NK-92 treated with Interleukin-12 subunit alpha and Interleukin-12 subunit beta, amount 100 ng/mL, for 24 hours (cell line): ENCODE data around the gene GPANK1.

Source experiments
- DNase-seq: peaks from one replicate; lab custom pipeline; 2025; lab: John Stamatoyannopoulos, UW

GPANK1 gene

DNA sequence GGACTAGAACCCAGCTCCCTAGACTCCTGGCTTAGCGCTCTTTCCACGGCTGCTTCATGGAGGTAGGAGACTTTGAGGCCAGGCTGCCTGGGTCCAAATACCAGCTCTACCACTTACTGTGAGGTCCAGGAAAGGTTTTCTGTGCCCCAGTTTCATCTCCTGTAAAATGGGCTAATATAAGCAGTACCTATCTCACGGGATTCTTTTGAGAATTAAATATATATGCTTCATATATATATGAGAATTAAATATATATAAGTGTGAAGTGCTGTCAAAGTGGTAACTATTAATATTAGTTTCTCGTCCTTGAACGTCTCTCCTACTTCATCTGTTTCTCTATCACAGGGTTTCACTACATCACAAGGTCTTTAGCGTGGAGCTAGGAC, 26.3 kb upstream of the GPANK1 start:
- DNase-seq, result no peak

DNA sequence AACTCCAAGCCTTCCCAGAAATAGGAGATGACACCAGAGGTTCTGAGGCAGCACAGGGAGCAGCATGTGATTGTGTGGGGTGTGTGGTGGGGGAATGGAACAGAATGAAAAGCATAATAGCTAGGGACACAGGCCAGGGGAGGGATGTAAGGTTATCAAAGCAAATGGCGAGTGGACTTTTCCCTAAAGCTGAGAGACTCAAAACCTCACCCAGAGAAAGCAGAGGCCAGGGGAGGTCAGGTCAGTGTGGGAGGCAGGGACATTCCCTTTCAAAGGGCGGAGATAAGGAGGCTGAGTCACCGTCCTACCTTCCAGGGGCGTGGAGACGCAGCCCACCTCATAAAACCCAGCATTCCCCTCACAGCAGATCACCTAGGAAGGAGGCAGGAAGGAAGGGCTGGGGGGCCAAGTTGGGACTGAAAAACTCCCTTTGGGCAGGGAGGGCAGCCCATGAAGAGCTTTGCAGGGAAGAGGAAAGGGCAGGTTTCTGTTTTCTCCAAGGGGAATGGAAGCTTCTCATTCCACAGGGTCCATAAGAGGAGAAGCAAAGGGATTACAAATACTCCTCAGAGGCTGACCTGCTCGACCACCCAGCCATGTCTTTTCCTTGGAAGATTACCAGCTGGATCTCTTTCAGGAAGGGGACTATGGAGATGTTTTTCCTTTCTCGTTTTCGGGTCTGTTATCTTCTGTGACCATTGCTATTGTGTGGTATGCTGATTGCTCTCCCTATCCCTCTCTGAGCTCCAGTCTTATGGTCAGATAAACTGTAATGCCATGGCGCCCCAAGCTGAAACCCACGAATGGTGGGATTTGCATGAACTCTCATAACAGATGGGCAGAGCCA, 25.7 kb upstream of the GPANK1 start:
- no peak for DNase-seq

DNA sequence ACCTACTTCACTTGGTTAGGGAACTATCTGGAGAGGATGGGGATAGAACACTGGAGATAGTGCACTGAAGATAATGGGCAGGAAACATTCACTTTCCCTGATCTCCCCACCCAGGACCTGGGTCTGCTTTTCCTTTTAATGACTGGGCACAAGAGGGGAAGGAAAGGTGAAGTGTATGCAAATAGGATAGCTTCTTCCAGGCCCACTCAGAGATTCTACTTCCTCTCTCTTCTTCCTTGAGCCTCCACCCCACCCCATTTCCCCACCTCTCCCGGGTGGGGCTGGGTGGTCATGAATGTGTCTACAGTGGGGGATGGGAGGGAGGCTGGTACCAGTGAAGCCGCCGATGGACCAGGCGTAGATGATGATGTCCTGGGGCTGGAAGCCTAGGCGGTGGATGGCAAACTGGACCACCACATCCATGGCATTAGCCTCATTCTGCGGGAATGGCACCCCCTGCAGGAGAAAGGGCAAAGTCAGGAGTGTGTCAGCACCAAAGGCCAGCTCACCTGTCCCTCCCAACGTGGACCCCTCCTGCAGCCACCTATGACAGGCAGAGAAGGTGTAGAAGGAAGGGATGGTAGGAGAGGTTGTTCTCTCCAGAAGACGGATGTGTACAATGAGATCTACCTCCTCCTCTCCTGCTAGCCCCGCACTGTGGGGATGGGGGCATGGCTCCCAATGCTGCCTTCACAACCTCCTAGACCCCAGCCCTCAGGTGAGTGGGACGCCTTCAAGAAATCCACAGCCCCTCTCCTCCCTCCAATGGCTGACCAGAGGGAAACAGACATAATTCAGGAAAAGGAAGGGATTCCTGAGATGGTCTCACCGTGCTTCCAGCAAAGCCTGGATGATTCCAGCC, 24.7 kb upstream of the GPANK1 start:
- DNase-seq, result no peak

DNA sequence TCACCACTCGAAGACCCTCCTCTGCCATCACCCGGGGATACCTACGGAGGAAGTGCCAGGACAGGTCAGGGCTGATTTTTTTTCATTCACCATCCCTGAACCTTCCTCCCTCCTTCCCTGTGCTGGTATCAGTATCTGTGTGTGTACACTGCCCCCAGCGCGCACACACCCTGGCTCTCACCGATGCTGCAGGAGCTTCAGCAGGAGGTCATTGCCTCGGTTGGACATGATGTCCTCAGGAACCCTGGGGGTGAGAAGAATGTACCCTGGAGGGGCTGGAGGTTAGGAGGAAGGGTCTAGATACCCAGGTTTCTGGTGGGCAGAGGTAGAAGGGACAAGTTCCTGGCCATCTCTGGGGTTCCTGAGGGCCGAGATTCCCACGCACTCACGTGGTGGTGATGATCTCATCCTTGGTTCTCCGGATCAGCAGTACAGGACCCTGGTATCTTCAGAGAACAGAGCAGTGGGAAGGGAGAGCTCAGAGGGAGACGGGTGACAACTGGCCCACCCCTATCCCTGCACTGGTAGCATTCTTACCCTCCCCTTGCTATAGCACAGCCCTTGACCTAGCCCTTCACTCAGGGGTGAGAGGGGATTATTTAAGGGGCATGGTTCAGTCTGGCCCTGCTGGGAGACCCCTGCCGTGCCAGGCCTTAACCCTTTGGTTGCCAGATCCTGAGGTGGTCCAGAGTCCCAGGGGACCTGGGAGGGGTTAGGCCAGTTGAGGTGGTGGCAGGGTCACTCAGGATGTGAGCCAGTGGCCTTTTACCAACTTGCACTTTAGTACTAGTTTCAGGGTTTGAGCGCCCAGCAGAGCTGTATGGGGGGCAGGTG, 23.3 kb upstream of the GPANK1 start:
- no peak for DNase-seq

DNA sequence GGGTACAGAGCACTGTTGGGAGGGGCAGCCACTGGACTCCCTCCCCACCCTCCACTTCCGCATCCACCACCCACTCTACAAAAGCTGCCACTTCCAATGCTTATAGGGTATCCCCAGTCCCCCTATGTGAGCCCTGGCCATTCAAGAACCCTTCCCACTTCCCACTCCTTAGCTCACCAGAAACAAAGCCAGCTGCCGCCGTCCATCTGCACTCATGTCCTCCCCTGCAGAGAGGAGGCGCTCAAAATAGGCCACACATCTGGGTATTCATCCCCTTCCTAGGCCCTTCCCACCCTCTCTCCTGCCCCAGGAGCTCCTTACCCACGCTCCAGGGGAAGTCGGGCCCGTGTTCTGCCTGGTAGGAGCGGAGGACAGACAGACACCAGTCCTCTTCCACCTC, 22.5 kb upstream of the GPANK1 start:
- DNase-seq, result no peak

DNA sequence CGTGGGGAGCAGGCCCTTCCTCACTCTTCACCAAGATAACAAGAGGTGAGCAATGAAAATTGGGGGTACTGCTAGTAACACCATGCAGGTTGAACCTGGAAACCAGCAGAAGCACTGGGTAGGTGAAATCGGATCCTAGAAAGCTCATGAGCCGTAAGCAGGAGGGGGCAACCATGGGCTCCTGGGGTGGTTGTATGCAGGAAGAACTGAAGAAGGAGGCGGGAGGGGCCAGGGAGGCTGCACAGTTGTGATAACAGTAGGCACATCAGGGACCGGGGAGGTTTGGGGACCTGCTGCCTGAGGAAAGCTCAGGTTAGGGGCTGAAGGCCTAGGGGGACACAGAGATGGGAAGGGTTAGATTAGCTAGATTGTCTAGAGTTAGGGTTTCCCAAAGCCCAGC, 21.7 kb upstream of the GPANK1 start:
- no peak for DNase-seq

DNA sequence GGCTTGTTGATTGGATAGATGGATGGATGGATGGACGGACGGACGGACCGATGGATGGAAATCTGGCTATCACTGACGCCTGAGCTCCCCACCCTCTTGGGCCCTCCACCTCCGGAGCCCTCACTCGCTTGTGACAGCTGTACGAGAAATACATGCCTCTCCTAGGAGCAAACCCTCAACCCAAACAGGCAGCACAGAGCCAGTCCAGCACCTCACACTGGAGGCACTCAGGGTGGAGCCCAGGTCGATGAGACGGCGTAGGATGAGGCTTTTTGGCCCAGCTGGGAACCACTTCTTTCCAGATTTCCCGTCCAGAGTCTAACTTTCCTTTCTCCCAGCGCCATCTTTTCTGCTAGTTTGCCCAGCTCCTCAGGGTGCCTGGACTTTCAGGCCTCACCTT, 18.8 kb upstream of the GPANK1 start:
- DNase-seq, result no peak

DNA sequence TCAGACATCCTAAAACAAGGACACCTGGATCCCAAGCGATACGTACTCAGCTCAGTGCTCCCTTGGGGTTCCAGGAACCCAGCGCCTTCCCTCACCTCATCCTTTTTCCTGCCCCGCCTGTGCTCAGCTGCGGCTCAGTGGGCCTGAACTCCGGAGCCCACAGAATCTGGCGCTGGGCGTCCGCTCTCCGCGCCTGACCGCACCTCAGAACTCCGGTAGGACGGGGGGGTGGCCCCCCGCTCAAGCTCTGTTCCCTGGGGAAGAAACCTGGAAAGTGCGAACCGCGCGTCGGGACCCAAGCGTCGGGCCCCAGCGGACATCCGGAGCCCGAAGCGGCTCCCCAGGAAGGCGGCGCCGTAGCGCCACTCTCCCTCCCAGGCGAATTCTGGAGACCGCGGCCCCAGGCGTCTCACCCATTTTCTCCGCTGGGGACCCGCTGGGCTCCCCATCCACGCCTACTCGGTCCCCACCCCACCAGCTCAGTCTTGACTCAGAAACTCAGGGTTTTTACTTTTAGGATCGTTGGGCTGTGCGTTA, 16.4 kb upstream of the GPANK1 start:
- DNase-seq, result no peak

DNA sequence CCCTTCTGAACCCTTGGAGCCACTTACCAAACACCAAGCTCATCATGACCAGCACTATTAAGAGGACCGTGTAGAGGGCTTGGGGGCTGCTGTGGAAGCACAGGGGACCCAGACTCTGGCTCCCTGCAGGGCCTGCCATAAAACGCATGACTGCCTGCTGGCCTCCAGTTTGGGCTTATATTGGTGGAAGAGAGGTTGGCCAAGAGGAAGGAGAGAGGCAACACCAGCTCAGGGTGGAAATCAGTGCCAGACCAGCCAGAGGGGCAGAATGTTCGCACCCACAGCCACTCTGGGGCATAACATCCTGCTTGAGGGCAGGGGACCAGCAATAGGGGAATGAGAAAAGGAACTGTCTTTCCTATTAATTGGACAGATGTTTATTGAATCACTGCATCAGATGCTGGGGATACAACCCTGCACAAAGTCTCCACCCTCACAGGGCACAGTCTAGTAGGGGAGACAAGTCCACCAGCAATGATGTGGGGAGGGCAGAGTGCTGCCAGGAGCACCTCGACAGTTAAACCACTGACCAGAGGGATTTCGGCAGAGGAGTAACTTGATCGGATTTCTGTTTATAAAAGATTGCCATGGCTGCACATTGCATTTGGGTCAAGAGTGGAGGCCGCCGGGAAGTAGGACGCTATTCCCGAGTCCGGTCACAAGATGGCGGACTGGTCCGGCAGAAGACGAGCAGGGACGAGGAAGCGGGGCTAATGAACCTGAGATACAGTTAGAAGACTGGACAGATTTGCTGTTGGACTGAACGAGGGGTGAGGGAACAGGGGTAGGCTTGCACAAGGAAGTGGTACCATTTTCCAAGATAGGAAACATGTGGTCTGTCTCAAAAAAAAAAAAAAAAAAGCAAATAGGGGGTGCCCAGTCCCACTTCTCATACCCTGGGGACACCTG, 15.7 kb upstream of the GPANK1 start, which contains the start of gene LY6G5C:
LY6G5C (minus strand) TSS at position 842 of the 909 bp plus-strand sequence; CDS start at position 148, 694 bp downstream.
- no peak for DNase-seq

DNA sequence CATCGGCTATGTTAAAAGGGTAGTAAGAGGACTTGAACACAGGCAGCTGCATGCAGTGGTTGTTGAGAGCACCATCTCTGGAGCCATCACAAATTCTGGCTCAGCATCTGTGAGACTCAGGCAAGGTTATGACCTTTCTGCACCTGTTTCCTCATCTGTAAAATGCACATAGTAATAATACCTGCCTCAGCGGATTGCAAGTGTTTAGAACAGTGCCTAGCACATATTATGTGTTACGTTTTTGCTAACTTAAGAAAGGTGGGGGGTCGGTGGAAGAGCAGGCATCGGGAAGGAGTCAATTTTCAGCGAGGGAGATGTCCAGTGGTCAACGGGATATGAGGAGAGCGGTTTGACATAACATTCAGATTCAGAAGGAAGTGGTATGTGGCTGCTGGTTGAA, 13.2 kb upstream of the GPANK1 start:
- no peak for DNase-seq

DNA sequence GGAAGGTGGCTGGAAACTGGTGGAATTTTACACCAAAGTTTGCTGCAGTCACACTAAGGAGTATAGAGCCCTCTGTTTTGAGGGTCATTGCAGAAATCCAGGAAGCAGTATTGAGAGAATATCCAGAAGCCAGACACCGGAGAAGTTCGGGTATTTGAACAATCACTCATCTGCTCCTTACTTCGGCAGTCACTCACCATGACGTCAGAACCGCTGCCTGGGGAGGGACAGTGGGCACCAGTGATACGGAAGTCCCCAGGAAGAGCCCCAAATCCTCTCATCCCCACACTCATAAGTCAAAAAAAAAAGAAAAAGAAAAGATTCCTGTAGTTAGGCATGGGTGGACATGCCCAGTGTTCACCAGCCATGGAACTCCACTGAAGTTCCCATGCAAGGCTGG, 12.1 kb upstream of the GPANK1 start:
- DNase-seq, result no peak

DNA sequence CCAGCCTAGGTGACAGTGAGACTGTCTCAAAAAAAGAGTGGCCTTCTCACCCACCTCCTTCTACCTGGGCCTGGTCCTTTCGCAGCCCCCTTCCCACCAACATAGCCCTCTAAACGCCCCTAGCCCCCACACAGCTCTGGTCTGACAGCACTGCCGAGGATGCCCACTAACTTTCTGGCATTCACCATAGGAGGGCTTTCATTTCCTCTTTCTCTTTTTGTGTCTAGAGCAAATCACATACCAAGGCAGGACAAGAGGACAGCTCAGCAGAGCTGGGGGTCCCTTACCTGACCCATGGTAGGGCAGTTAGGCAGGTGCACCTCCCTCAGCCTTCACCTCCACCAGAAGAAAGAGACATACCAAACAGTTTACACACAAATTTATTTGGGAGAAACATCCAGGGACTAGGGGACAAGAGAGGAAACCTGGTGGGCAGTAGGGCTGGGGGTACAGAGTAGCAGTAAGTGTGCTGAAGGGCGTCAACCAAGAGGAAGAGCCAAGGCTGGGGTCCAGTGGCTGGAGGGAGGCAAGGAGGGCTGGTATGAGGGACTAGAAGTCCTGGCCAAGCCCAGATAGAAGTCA, 11.6 kb upstream of the GPANK1 start:
- no peak for DNase-seq

DNA sequence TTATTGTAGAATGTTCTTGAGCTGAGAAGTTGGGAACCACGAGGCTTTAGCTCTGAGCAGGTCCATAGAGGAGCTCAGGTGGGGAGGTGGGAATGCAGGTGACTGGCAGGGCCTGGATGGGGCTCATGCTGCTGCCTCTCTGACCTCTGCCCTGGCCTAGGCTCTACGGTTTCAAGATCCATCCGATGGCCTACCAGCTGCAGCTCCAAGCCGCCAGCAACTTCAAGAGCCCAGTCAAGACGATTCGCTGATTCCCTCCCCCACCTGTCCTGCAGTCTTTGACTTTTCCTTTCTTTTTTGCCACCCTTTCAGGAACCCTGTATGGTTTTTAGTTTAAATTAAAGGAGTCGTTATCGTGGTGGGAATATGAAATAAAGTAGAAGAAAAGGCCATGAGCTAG, 4.9 kb upstream of the GPANK1 start, which contains the start of gene LY6G5B:
LY6G5B (plus strand) TSS at position 301 of the 400 bp plus-strand sequence. CDS start 975 bp downstream, outside the sequence.
- no peak for DNase-seq

DNA sequence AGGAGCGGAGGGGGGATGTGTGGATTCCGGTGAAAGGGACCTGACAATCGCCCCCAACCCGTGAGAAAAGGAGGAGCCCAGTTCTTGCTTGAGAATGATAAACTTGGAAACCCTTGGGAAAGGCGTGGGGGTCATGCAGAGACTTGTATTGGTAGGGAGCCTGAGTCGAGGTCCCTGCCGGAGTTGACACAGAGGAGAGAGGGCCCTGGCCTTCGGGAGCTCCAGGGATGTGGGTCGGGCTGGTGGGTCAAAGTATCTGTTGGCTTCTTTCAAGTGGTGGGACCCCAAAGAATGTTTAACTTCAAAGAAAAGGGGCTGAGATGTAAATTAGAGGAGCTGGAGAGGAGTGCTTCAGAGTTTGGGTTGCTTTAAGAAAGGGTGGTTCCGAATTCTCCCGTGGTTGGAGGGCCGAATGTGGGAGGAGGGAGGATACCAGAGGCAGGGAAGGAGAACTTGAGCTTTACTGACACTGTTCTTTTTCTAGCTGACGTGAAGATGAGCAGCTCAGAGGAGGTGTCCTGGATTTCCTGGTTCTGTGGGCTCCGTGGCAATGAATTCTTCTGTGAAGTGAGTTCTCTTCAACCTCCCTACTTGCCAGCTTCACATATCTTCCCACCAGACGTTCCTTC, 1.7 kb upstream of the GPANK1 start:
- DNase-seq, result no peak

DNA sequence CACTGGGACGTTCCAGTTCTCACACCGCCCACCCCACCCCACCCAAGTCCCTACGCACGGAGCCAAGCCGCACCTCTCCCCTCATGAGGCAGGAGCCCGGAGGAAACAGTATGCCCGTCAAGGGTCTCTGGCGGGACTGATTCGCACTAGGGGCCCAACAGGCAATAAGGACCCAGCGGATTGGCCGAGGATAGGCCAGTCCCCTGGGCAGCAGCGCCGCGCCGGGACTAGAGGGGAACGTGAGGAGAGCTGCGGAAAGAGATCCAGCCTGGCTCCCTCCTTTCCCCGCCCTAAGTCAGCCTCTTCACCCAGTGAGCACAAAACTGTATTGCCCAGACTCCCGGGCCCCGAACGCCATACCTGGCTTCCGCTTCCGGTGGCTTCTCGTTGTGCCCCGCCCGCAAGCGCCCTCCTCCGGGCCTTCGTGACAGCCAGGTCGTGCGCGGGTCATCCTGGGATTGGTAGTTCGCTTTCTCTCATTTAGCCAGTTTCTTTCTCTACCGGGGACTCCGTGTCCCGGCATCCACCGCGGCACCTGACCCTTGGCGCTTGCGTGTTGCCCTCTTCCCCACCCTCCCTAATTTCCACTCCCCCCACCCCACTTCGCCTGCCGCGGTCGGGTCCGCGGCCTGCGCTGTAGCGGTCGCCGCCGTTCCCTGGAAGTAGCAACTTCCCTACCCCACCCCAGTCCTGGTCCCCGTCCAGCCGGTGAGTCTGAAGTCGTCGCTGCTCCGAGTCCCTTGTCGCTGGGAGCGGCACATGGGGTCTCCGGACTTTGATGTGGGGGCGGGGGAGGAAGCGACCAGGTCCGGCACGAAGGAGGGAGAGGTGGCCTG, 922 bp upstream of the GPANK1 start, which contains the start of gene CSNK2B:
CSNK2B (plus strand) TSS at position 580 of the 836 bp plus-strand sequence. CDS start 752 bp downstream, outside the sequence.
- DNase-seq, result peak; percentile 98

DNA sequence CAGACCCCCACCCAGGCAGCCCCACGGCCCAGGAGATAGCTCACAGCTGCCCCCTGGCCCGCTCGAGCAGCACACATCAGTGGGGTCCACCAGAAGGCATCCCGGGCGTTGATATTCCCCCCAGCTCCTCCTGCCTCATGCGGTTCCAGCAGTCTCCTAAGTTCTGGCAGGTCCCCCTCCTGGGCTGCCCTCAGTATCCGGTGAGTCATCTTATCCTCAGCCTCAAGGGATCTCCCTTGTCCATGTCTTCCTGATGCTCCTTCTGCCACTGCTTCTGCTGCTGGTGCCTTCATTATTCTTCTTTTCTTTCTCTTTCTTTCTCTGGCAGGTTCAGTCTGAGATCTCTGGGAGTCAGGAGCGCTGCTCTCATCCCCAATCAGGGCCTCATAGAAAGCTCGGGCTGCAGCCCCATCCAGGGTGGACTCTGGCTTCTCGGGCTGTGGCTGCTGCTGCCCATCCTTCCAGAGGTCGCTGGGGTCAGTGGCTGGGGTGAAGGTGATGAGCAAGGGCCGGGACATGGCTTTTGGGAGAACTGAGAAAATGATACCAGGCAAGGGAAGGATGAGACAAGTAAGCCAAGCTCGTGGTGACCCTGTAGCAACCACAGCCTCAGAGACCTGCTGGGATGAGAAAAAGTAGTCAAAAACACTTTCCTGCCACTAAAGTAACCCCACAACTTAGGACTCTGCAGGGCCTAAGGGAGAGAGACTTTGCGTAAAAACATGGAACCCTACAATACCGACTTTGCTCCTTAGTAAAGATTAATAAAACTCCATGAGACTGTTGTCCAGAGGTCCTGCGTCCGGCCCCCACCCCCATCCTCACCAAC, 622 bp downstream of the GPANK1 start:
- peak; percentile 50 for DNase-seq

DNA sequence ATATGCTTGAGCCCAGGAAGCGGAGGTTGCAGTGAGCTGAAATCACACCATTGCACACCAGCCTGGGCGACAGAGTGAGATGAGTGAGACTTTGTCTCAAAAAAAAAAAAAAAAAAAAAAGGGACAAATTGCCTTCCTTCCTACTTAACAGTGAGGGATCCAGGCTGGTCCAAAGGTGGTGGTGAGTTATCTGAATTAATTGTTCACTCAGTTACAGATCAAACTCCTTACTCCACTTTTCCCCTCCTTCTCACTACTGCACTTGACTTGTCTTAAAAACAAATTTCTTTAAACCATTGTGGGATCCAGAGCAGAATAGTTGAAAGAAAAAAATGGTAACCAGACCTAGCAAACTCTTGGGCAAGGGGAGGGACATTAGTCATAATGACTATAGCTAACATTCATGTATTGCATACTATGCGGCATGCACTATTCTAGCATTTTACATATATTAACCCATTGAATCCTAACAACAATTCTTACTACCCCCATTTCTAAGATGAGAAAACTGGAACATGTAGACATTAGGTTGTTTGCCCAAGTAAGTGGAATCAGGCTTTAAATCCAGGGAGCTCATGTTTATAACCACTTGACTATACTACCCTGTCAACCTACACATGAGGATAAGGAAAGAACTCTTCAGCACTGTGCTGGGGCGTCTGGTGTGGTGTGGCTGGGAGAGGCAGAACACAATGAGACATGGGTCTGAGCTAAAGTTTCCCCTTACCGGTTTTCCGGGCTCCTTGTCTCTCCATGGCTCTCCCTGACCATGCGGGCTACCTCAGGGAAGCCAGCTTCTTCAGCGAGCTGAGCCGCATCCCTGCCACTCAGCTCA, 1.5 kb downstream of the GPANK1 start:
- DNase-seq, result no peak
